LNCAP (cell line): ENCODE measurements around the gene BEND7.

Source experiments
- CTCF ChIP-seq: fragments of 450-650 bp; IDR thresholded peaks from 2 replicates; pipeline ENCODE4 v1.5.1; 2017; ENCODE audit warnings: mild to moderate bottlenecking

Gene BEND7

GRCh38 chr10:13473986-13474385 lies 54.8 kb downstream of the BEND7 start:
- TF ChIP-seq CTCF: no peak

- TF ChIP-seq CTCF: no peak
Observed at GRCh38 chr10:13472359-13472758, 56.5 kb downstream of the BEND7 start.

- no peak for TF ChIP-seq CTCF
Observed at GRCh38 chr10:13470270-13470669, 58.5 kb downstream of the BEND7 start.

GRCh38 chr10:13462551-13462950 lies 66.3 kb downstream of the BEND7 start:
- TF ChIP-seq CTCF: no peak

- TF ChIP-seq CTCF: no peak
Observed at GRCh38 chr10:13458687-13459012, 70.2 kb downstream of the BEND7 start.

- no peak for TF ChIP-seq CTCF
Observed at GRCh38 chr10:13457958-13458686, 70.7 kb downstream of the BEND7 start.

GRCh38 chr10:13453896-13454295 lies 74.9 kb downstream of the BEND7 start:
- no peak for TF ChIP-seq CTCF

GRCh38 chr10:13450069-13450468 lies 78.7 kb downstream of the BEND7 start:
- no peak for TF ChIP-seq CTCF
